ENCODE data around the gene SLC5A3.

- TF ChIP-seq EZH2phosphoT487 (IDR thresholded peaks at IDR 0.05; ENCODE audit: borderline replicate concordance, low read depth, low read length) (no peak), CTCF (conservative IDR thresholded peaks at IDR 0.05; ENCODE audit: low read length) (no peak)
Measured at GRCh38 chr21:34105947-34106541, 32.7 kb downstream of the SLC5A3 start.

All from OCI-LY7 (cell line).